ENCODE data around the gene GPR61.

The GPR61 gene

DNA sequence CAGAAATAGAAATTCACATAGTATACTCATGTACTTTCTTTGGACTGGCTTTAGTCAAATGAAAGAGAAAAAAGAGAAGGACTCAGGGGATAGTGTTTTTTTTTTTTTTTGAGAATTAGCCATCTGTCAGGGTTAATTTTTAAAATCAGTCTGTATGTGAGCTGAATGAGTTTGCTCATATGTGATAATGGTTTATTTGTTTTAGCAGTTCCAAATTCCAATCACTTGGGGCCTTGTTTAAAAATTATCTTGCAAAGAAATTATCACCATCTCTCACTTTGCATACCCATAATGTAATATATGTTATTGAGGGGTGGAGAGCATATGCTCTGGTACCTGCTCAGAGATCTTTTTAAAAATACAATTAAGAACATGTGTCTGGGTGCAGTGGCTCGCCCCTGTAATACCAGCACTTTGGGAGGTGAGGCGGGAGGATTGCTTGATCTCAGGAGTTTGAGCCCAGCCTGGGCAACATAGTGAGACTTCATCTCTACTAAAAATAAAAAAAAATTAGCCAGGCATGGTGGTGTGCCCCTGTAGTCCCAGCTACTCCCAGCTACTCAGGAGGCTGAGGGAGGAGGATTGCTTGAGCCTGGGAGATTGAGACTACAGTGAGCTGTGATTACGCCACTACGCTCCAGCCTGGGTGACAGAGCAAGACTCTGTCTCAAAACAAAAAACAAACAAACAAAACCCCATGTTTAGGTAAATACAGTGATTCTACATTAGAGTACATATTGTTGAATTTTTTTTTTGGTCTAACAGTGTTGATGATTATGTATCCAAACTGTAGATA, 28.4 kb downstream of the GPR61 start:
- Histone ChIP-seq H3K36me3 (ENCODE audit: control insufficient read depth in 4 of 4, insufficient read depth in 4 of 4, low read length in 3 of 4) (no peaks in the 10 kb centered on the region), H3K9me3 (ENCODE audit: control extremely low read depth in 1 of 5, control insufficient read depth in 4 of 5, insufficient read depth in 2 of 5, low read depth in 1 of 5, low read length in 4 of 5) (no peaks in the 10 kb centered on the region), H3K4me3 (ENCODE audit: control insufficient read depth in 1 of 7, extremely low read depth in 1 of 7, insufficient read depth in 4 of 7, low read depth in 2 of 7, low read length in 6 of 7) (no peak overlapping the region), H3K27ac (ENCODE audit: insufficient read depth in 1 of 2, low read depth in 1 of 2, low read length in 2 of 2, poor library complexity in 1 of 2, severe bottlenecking in 2 of 2) (no peak overlapping the region), H3K4me1 (ENCODE audit: control extremely low read depth in 1 of 4, control insufficient read depth in 4 of 4, insufficient read depth in 4 of 4, low read length in 3 of 4) (peaks cover 4 to 28% (median 9%) of the 10 kb centered on the region in 4 experiments), H3K27me3 (replicated peaks in 2 of 5; ENCODE audit: control insufficient read depth in 4 of 5, insufficient read depth in 5 of 5, low read length in 4 of 5) (no peaks in the 10 kb centered on the region)
- WGBS (ENCODE audit: insufficient coverage) = no CpG with 5 or more reads among the region's 4 CpGs
- no peak for DNase-seq
- ChIA-PET POLR2A (interaction anchor here (0.7 kb wide), 1 partner anchor 51 kb away, joined by 4 read pairs; the partner anchor contains the start of genes AMPD2 and GNAT2), CTCF (interaction anchor here (2.2 to 3.5 kb wide), 2 partner anchors 22 to 72 kb away, joined by 5 to 14 read pairs; no protein-coding TSS in a partner anchor)

- H3K27ac ChIP-seq (ENCODE audit: insufficient read depth in 1 of 2, low read depth in 1 of 2, low read length in 2 of 2, poor library complexity in 1 of 2, severe bottlenecking in 2 of 2) = no peak overlapping the region
- H3K27me3 ChIP-seq (replicated peaks in 2 of 5; ENCODE audit: control insufficient read depth in 4 of 5, insufficient read depth in 5 of 5, low read length in 4 of 5) = no peaks in the 10 kb centered on the region
- 77% methylated on average over 1 of the region's 1 CpG for WGBS (ENCODE audit: insufficient coverage)
- no peak for DNase-seq
- ChIA-PET CTCF (interaction anchor here (1.1 to 3.5 kb wide), 6 partner anchors 10 to 81 kb away, joined by 3 to 14 read pairs (median 5); no protein-coding TSS in a partner anchor), POLR2A (interaction anchor here (0.7 kb wide), 1 partner anchor 19 kb away, joined by 5 read pairs; no protein-coding TSS in a partner anchor)
- no peaks in the 10 kb centered on the region for H3K9me3 ChIP-seq (ENCODE audit: control extremely low read depth in 1 of 5, control insufficient read depth in 4 of 5, insufficient read depth in 2 of 5, low read depth in 1 of 5, low read length in 4 of 5)
- peaks cover 7 to 29% (median 18%) of the 10 kb centered on the region in 4 experiments for H3K4me1 ChIP-seq (ENCODE audit: control extremely low read depth in 1 of 4, control insufficient read depth in 4 of 4, insufficient read depth in 4 of 4, low read length in 3 of 4)
- H3K36me3 ChIP-seq (ENCODE audit: control insufficient read depth in 4 of 4, insufficient read depth in 4 of 4, low read length in 3 of 4) = no peaks in the 10 kb centered on the region
- H3K4me3 ChIP-seq (ENCODE audit: control insufficient read depth in 1 of 7, extremely low read depth in 1 of 7, insufficient read depth in 4 of 7, low read depth in 2 of 7, low read length in 6 of 7) = peak overlapping the region in 2 of 7 experiments; percentile 3 to 55
These were observed 29.7 kb downstream of the GPR61 start for GRCh38 chr1:109569323-109569722.

DNA sequence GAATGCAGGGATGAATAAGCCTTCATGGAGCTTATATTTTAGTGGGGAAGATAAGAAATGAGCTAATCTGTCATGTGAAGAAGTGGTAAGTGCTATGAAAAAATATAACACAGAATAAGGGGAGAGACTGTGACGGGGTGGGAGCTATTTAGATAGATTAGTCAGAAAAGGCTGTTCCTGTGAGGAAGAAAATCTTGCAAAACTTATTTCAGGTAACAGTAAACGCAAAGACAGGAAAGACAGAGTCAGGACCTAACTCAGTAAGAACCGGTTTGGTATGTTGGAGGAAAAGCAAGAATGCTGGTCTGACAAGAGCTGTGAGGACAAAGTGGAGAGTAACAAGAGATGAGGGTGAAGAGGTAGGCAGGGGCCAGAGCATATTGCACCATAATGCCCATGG, 30.7 kb downstream of the GPR61 start:
- ChIA-PET CTCF (interaction anchor here (0.8 to 3.5 kb wide), 9 partner anchors 10 to 414 kb away, joined by 3 to 14 read pairs (median 5); partner anchors contain the start of genes AHCYL1 and GNAT2), POLR2A (no interaction called here)
- H3K27ac ChIP-seq (ENCODE audit: insufficient read depth in 1 of 2, low read depth in 1 of 2, low read length in 2 of 2, poor library complexity in 1 of 2, severe bottlenecking in 2 of 2) = no peak overlapping the region
- no peak overlapping the region for H3K4me3 ChIP-seq (ENCODE audit: control insufficient read depth in 1 of 7, extremely low read depth in 1 of 7, insufficient read depth in 4 of 7, low read depth in 2 of 7, low read length in 6 of 7)
- no peaks in the 10 kb centered on the region for H3K36me3 ChIP-seq (ENCODE audit: control insufficient read depth in 4 of 4, insufficient read depth in 4 of 4, low read length in 3 of 4)
- no peaks in the 10 kb centered on the region for H3K9me3 ChIP-seq (ENCODE audit: control extremely low read depth in 1 of 5, control insufficient read depth in 4 of 5, insufficient read depth in 2 of 5, low read depth in 1 of 5, low read length in 4 of 5)
- DNase-seq = no peak
- H3K4me1 ChIP-seq (ENCODE audit: control extremely low read depth in 1 of 4, control insufficient read depth in 4 of 4, insufficient read depth in 4 of 4, low read length in 3 of 4) = peaks cover 7 to 29% (median 20%) of the 10 kb centered on the region in 4 experiments
- 94% methylated on average over 2 of the region's 3 CpGs for WGBS (ENCODE audit: insufficient coverage)
- H3K27me3 ChIP-seq (replicated peaks in 2 of 5; ENCODE audit: control insufficient read depth in 4 of 5, insufficient read depth in 5 of 5, low read length in 4 of 5) = no peaks in the 10 kb centered on the region

- Histone ChIP-seq H3K4me1 (ENCODE audit: control extremely low read depth in 1 of 4, control insufficient read depth in 4 of 4, insufficient read depth in 4 of 4, low read length in 3 of 4) (peaks cover 7 to 25% (median 18%) of the 10 kb centered on the region in 4 experiments), H3K36me3 (ENCODE audit: control insufficient read depth in 4 of 4, insufficient read depth in 4 of 4, low read length in 3 of 4) (peaks cover 0 to 7% (median 5%) of the 10 kb centered on the region in 4 experiments), H3K4me3 (ENCODE audit: control insufficient read depth in 1 of 7, extremely low read depth in 1 of 7, insufficient read depth in 4 of 7, low read depth in 2 of 7, low read length in 6 of 7) (no peak overlapping the region), H3K9me3 (ENCODE audit: control extremely low read depth in 1 of 5, control insufficient read depth in 4 of 5, insufficient read depth in 2 of 5, low read depth in 1 of 5, low read length in 4 of 5) (no peaks in the 10 kb centered on the region), H3K27me3 (replicated peaks in 2 of 5; ENCODE audit: control insufficient read depth in 4 of 5, insufficient read depth in 5 of 5, low read length in 4 of 5) (no peaks in the 10 kb centered on the region), H3K27ac (ENCODE audit: insufficient read depth in 1 of 2, low read depth in 1 of 2, low read length in 2 of 2, poor library complexity in 1 of 2, severe bottlenecking in 2 of 2) (no peak overlapping the region)
- POLR2A ChIA-PET = interaction anchor here (0.7 to 1.4 kb wide), 3 partner anchors 10 to 24 kb away, joined by 3 to 4 read pairs (median 3); no protein-coding TSS in a partner anchor
- peak; percentile 20 to 66 (median 56) for DNase-seq
- no CpG with 5 or more reads among the region's 2 CpGs for WGBS (ENCODE audit: insufficient coverage)
- CTCF ChIA-PET = interaction anchor here (0.7 to 5.1 kb wide), 8 partner anchors 8 to 425 kb away, joined by 3 to 20 read pairs (median 4); partner anchors contain the start of genes AMPD2, GNAI3 and GNAT2
These were observed 34.1 kb downstream of the GPR61 start for GRCh38 chr1:109573785-109574184.

- no peak for DNase-seq
- Histone ChIP-seq H3K9me3 (ENCODE audit: control extremely low read depth in 1 of 5, control insufficient read depth in 4 of 5, insufficient read depth in 2 of 5, low read depth in 1 of 5, low read length in 4 of 5) (no peaks in the 10 kb centered on the region), H3K27me3 (replicated peaks in 2 of 5; ENCODE audit: control insufficient read depth in 4 of 5, insufficient read depth in 5 of 5, low read length in 4 of 5) (no peaks in the 10 kb centered on the region), H3K27ac (ENCODE audit: insufficient read depth in 1 of 2, low read depth in 1 of 2, low read length in 2 of 2, poor library complexity in 1 of 2, severe bottlenecking in 2 of 2) (no peak overlapping the region), H3K4me1 (ENCODE audit: control extremely low read depth in 1 of 4, control insufficient read depth in 4 of 4, insufficient read depth in 4 of 4, low read length in 3 of 4) (peaks cover 3 to 7% (median 5%) of the 10 kb centered on the region in 4 experiments), H3K4me3 (ENCODE audit: control insufficient read depth in 1 of 7, extremely low read depth in 1 of 7, insufficient read depth in 4 of 7, low read depth in 2 of 7, low read length in 6 of 7) (no peak overlapping the region), H3K36me3 (ENCODE audit: control insufficient read depth in 4 of 4, insufficient read depth in 4 of 4, low read length in 3 of 4) (peaks cover 13 to 47% (median 27%) of the 10 kb centered on the region in 4 experiments)
- ChIA-PET CTCF (interaction anchor here (1.0 to 2.4 kb wide), 7 partner anchors 8 to 65 kb away, joined by 3 to 7 read pairs (median 4); no protein-coding TSS in a partner anchor), POLR2A (no interaction called here)
- 95% methylated on average over 2 of the region's 3 CpGs for WGBS (ENCODE audit: insufficient coverage)
These were observed 39.3 kb downstream of the GPR61 start for GRCh38 chr1:109578947-109579443.

DNA sequence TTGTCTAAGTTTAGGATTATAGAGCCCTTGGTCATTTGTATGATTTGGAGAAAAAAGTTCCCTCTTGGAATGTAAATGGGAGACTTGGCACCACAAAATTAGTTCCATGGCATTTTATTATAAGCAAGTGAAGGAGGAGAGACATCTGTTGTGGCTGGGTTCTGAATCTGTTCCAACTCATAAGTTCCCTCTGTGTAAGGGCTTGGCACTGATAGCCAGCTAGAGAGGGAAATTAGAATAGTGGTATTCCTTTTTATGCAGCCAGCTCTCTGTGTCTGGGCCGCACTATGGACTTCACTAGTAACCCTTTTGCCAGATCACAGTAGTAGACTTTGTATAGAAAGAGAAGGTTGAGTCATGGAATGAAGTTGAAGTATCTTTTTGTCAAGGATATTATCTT, 39.8 kb downstream of the GPR61 start:
- no peak overlapping the region for H3K27ac ChIP-seq (ENCODE audit: insufficient read depth in 1 of 2, low read depth in 1 of 2, low read length in 2 of 2, poor library complexity in 1 of 2, severe bottlenecking in 2 of 2)
- no peak for DNase-seq
- ChIA-PET CTCF (interaction anchor here (1.0 to 2.4 kb wide), 9 partner anchors 9 to 64 kb away, joined by 3 to 7 read pairs (median 3); no protein-coding TSS in a partner anchor), POLR2A (no interaction called here)
- H3K27me3 ChIP-seq (replicated peaks in 2 of 5; ENCODE audit: control insufficient read depth in 4 of 5, insufficient read depth in 5 of 5, low read length in 4 of 5) = no peaks in the 10 kb centered on the region
- peaks cover 0 to 2% (median under 1%) of the 10 kb centered on the region in 4 experiments for H3K4me1 ChIP-seq (ENCODE audit: control extremely low read depth in 1 of 4, control insufficient read depth in 4 of 4, insufficient read depth in 4 of 4, low read length in 3 of 4)
- H3K4me3 ChIP-seq (ENCODE audit: control insufficient read depth in 1 of 7, extremely low read depth in 1 of 7, insufficient read depth in 4 of 7, low read depth in 2 of 7, low read length in 6 of 7) = no peak overlapping the region
- H3K9me3 ChIP-seq (ENCODE audit: control extremely low read depth in 1 of 5, control insufficient read depth in 4 of 5, insufficient read depth in 2 of 5, low read depth in 1 of 5, low read length in 4 of 5) = no peaks in the 10 kb centered on the region
- H3K36me3 ChIP-seq (ENCODE audit: control insufficient read depth in 4 of 4, insufficient read depth in 4 of 4, low read length in 3 of 4) = peaks cover 13 to 51% (median 29%) of the 10 kb centered on the region in 4 experiments
- WGBS (ENCODE audit: insufficient coverage) = 100% methylated on average over 1 of the region's 1 CpG
